Gastrocnemius medialis (tissue), 4 donors: Measurements from ENCODE around the gene ASPHD1. TPM values are rescaled to one million over a fixed set of nuclear protein-coding genes. Genes with fewer than 3 reads are reported as not detected.

Experiments
- ATAC-seq, 2 donors: fragments of 150-250 bp; one replicate each; pipeline ENCODE4 v1.9.1; 2016
- DNase-seq, 2 donors: peaks; one replicate each; pipeline ENCODE4 v3.0.0-alpha.2; 2019
- H3K27ac ChIP-seq, 4 donors: fragments of 200-600 bp; sonication (generic); 1 replicate in 1 of 4; 2 replicates in 3 of 4; pipeline ENCODE4 v1.5.1; 2016 to 2018; ENCODE audit warnings: mild to moderate bottlenecking in 2 of 4, moderate library complexity in 1 of 4
- H3K27me3 ChIP-seq, 3 donors: fragments of 200-600 bp; sonication (generic) in 2 of 3; 1 replicate in 1 of 3; 2 replicates in 2 of 3; pipeline versions ENCODE4 v1.5.1 to v1.6.0; 2016 to 2019; ENCODE audit warnings: mild to moderate bottlenecking in 1 of 3, moderate library complexity in 1 of 3
- H3K36me3 ChIP-seq, 2 donors: fragments of 200-600 bp; sonication (generic) in 1 of 2; one replicate each; pipeline ENCODE4 v1.5.1; 2017 to 2018
- H3K4me1 ChIP-seq, 2 donors: fragments of 200-600 bp; sonication (generic) in 1 of 2; one replicate each; pipeline ENCODE4 v1.5.1; 2016 to 2017; ENCODE audit warnings: mild to moderate bottlenecking in 2 of 2
- H3K4me3 ChIP-seq, 4 donors: fragments of 200-600 bp; sonication (generic) in 3 of 4; 1 replicate in 1 of 4; 2 replicates in 3 of 4; pipeline ENCODE4 v1.5.1; 2016 to 2019; ENCODE audit warnings: mild to moderate bottlenecking in 2 of 4
- H3K9me3 ChIP-seq, 3 donors: fragments of 200-600 bp; sonication (generic) in 2 of 3; 1 replicate in 1 of 3; 2 replicates in 2 of 3; pipeline ENCODE4 v1.5.1; 2016 to 2019
- POLR2A ChIP-seq, 2 donors: fragments of 450-650 bp; IDR thresholded peaks; one replicate each; pipeline ENCODE4 v1.6.1; 2017; ENCODE audit warnings: antibody characterized with exemption in 2 of 2, mild to moderate bottlenecking in 2 of 2, moderate library complexity in 2 of 2
- in situ Hi-C, 4 donors: fragments of 200-750 bp; cut with MboI; loops; one replicate each; pipeline versions ENCODE4 v1.15.0 to v1.8.0; 2017; ENCODE audit warnings: low sequenced_read_pairs in 4 of 4
- intact Hi-C: fragments of 100-400 bp; cut with DNase I; formaldehyde crosslinking; loops from one replicate; pipeline ENCODE4 v1.15.1; 2023; ENCODE audit warnings: low total_unique reads
- total RNA-seq, 4 donors: library from RNA; depleted of rRNA; stranded (reverse); fragments of >200 nt; gene quantifications; one replicate each; pipeline versions ENCODE4 v1.1.0 to v1.2.3, GENCODE V29; 2016
- TF ChIP-seq, protein P1 (sequence below), 5 experiments: fragments of 450-650 bp in 3 of 5; fragments of 200-600 bp in 2 of 5; sonication (generic) in 2 of 5; IDR thresholded peaks in 4 of 5; conservative IDR thresholded peaks in 1 of 5; 1 replicate in 4 of 5; 2 replicates in 1 of 5; pipeline ENCODE4 v1.5.1; 2016 to 2019; ENCODE audit warnings: antibody characterized with exemption in 5 of 5, mild to moderate bottlenecking in 3 of 5, moderate library complexity in 3 of 5

The ASPHD1 gene
- total RNA-seq, 4 donors from 2014 or later: not detected

DNA sequence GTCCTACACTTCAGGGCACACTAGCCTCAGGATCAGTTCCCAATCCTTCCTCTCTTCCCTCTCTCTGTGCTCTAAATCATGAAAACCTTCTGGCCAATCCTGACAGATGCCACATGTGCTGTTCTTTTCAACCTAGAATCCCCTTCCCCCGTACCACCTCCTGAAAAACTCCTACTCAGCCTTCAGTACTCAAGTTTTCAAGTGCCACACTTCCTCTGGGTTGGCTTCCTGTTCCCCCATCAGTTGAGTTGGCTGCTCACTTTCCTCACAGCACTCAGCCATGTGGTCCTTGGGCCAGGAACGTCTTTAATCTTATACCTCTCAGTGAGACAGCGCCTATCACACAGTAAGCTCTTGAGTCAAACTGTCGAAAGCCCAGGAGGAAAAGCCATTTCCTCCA lies 3.3 kb downstream of the ASPHD1 start:
- no peaks in the 10 kb centered on the region for H3K36me3 ChIP-seq
- no peak for DNase-seq
- H3K9me3 ChIP-seq: no peaks in the 10 kb centered on the region
- TF ChIP-seq POLR2A (IDR thresholded peaks at IDR 0.05): no peak
- TF ChIP-seq, protein P1, sequence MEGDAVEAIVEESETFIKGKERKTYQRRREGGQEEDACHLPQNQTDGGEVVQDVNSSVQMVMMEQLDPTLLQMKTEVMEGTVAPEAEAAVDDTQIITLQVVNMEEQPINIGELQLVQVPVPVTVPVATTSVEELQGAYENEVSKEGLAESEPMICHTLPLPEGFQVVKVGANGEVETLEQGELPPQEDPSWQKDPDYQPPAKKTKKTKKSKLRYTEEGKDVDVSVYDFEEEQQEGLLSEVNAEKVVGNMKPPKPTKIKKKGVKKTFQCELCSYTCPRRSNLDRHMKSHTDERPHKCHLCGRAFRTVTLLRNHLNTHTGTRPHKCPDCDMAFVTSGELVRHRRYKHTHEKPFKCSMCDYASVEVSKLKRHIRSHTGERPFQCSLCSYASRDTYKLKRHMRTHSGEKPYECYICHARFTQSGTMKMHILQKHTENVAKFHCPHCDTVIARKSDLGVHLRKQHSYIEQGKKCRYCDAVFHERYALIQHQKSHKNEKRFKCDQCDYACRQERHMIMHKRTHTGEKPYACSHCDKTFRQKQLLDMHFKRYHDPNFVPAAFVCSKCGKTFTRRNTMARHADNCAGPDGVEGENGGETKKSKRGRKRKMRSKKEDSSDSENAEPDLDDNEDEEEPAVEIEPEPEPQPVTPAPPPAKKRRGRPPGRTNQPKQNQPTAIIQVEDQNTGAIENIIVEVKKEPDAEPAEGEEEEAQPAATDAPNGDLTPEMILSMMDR (IDR thresholded peaks at IDR 0.05 in 4 of 5, conservative IDR thresholded peaks at IDR 0.05 in 1 of 5): no peak
- no peak overlapping the region for H3K27ac ChIP-seq
- peaks cover 21 to 31% (median 25%) of the 10 kb centered on the region in 3 donors for H3K27me3 ChIP-seq
- in situ Hi-C loops (no loop called here), intact Hi-C loops (loop anchor here (5.0 kb wide), 1 partner anchor 454 kb away; the partner anchor contains the start of gene CD2BP2)
- no peak overlapping the region for H3K4me3 ChIP-seq
- no peak for ATAC-seq
- H3K4me1 ChIP-seq: peaks cover 0 to 5% of the 10 kb centered on the region in 2 donors

DNA sequence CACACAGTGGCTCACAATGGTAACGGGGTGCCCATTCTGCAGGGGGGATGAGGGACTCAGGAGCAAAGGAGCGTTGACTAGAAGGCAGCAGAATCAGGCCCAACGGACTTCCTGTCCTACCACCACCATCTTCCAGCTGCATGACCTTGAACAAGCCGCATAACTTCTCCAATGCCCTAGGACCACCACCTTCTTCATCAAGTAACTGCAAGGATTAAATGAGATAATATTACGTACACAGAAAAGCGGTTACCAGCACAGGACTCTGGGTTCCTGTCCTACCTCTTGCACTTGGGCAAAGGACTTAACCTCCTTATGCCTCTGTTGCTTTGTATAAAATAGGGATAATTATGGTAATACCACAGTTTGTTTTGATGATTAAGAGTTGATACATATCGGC lies 4.7 kb downstream of the ASPHD1 start:
- H3K4me1 ChIP-seq: peaks cover 0 to 5% of the 10 kb centered on the region in 2 donors
- H3K4me3 ChIP-seq: no peak overlapping the region
- no peaks in the 10 kb centered on the region for H3K36me3 ChIP-seq
- TF ChIP-seq, protein P1 (IDR thresholded peaks at IDR 0.05 in 4 of 5, conservative IDR thresholded peaks at IDR 0.05 in 1 of 5): no peak
- no peak for TF ChIP-seq POLR2A (IDR thresholded peaks at IDR 0.05)
- H3K27me3 ChIP-seq: peaks cover 11 to 19% (median 12%) of the 10 kb centered on the region in 3 donors
- H3K9me3 ChIP-seq: no peaks in the 10 kb centered on the region
- in situ Hi-C loops: no loop called here
- DNase-seq (no peak), ATAC-seq (no peak)
- no peak overlapping the region for H3K27ac ChIP-seq
- intact Hi-C loops: loop anchor here (5.0 kb wide), 1 partner anchor 452 kb away; the partner anchor contains the start of gene CD2BP2

DNA sequence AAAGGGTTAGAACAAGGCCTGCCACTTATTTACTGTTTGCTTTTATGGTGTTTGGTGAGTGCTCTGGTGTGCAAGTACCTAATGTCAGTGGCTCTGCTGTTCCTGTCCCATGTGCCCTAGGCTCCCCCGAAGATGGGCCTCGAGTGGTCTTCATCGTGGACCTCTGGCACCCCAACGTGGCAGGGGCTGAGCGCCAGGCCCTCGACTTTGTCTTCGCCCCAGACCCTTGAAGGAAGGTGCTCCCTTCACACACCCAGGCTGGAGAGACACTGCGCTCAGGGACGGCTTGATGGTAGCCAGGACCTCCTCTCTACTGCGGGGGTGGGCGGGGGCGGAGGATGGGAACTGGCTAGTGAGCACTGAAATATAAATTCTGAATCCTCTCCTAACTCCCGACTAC lies 5.4 kb downstream of the ASPHD1 start:
- H3K36me3 ChIP-seq: no peaks in the 10 kb centered on the region
- DNase-seq: no peak
- intact Hi-C loops: no loop called here

DNA sequence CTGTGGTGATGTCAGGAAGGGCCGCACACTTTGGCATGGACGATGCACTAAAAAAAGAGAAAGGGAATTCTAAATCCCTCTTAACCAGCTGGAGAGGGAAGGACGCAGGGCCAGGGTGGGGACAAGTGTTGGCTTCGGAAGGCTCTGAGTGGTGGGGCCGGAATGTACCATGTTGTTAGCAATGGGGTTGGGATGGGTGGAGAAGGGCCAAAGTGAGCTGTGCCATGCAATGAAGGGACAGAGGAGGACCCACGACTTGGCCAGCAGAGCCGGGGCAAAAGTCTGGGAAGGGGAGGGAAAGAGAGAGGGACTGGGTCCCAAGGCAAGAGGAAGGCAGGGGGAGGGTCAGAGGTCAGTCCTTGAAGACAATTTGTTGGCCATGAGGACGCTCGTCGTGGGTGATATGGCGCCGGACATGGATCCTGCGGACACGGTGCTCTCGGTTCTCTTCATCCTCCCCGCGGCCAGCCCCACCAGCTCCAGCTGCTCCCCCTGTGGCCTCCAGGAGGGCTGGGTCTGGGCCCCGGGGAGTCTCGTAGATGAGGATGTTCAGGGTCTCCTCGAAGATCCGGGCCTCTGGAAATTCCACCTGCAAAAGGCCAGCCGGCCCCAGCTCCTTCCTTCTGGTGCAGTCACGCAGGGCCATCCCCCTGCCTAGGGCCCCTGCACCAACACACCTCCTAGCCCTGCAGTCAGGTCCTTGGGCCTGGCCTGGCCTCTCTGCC lies 6.4 kb downstream of the ASPHD1 start:
- Histone ChIP-seq H3K4me3 (no peak overlapping the region), H3K27me3 (peaks cover 0 to 5% (median 3%) of the 10 kb centered on the region in 3 donors), H3K9me3 (no peaks in the 10 kb centered on the region), H3K4me1 (no peaks in the 10 kb centered on the region), H3K36me3 (no peaks in the 10 kb centered on the region), H3K27ac (no peak overlapping the region)
- TF ChIP-seq POLR2A (IDR thresholded peaks at IDR 0.05): no peak
- TF ChIP-seq, protein P1 (IDR thresholded peaks at IDR 0.05 in 4 of 5, conservative IDR thresholded peaks at IDR 0.05 in 1 of 5): no peak
- ATAC-seq (no peak), DNase-seq (no peak)
- intact Hi-C loops: no loop called here
- in situ Hi-C loops: no loop called here

More for the DNA sequence above, 5.4 kb downstream of the ASPHD1 start:
- in situ Hi-C loops: no loop called here
- no peak overlapping the region for H3K4me3 ChIP-seq
- H3K27me3 ChIP-seq: peaks cover 6 to 13% (median 11%) of the 10 kb centered on the region in 3 donors
- H3K9me3 ChIP-seq: no peaks in the 10 kb centered on the region
- ATAC-seq: no peak
- no peak overlapping the region for H3K27ac ChIP-seq
- TF ChIP-seq, protein P1 (IDR thresholded peaks at IDR 0.05 in 4 of 5, conservative IDR thresholded peaks at IDR 0.05 in 1 of 5): no peak
- TF ChIP-seq POLR2A (IDR thresholded peaks at IDR 0.05): no peak
- H3K4me1 ChIP-seq: no peaks in the 10 kb centered on the region
